Keratinocyte (primary cell): Measurements from ENCODE around the gene PFDN2. TPM values are rescaled to one million over a fixed set of nuclear protein-coding genes. Genes with fewer than 3 reads are reported as not detected.

Source experiments
- DNase-seq: peaks from one replicate; pipeline ENCODE4 v3.0.0-alpha.2; 2011; ENCODE audit warnings: low read depth, missing footprints, low spot score
- FAIRE-seq: peaks from 2 replicates; lab custom pipeline; 2011; peaks lifted over from hg19 to GRCh38; lab: Jason Lieb, UNC
- H2AFZ ChIP-seq: 2 replicates; pipeline ENCODE4 v1.6.0; 2012; ENCODE audit warnings: low read length, control low read depth, inconsistent platforms; ENCODE audit not compliant: control insufficient read depth
- H3K27ac ChIP-seq: 2 replicates; pipeline ENCODE4 v1.5.1; 2011; ENCODE audit warnings: low read length; ENCODE audit not compliant: control insufficient read depth, insufficient read depth
- H3K27me3 ChIP-seq: 3 replicates; pipeline ENCODE4 v1.6.0; 2011; ENCODE audit warnings: low read length; ENCODE audit not compliant: control insufficient read depth, insufficient read depth; ENCODE audit errors: extremely low read depth
- H3K36me3 ChIP-seq, 2 experiments: 2 replicates in 1 of 2; 3 replicates in 1 of 2; pipeline ENCODE4 v1.5.1; 2011; ENCODE audit warnings: low read length in 2 of 2, mild to moderate bottlenecking in 1 of 2; ENCODE audit not compliant: control insufficient read depth in 2 of 2, insufficient read depth in 2 of 2; ENCODE audit errors: extremely low read depth in 1 of 2
- H3K4me1 ChIP-seq: 3 replicates; pipeline ENCODE4 v1.5.1; 2011; ENCODE audit warnings: low read length; ENCODE audit not compliant: control insufficient read depth, insufficient read depth; ENCODE audit errors: extremely low read depth
- H3K4me2 ChIP-seq: 3 replicates; pipeline ENCODE4 v1.6.0; 2011; ENCODE audit warnings: low read depth, low read length; ENCODE audit not compliant: control insufficient read depth, insufficient read depth; ENCODE audit errors: extremely low read depth
- H3K4me3 ChIP-seq, 3 experiments: fragments of 200-600 bp in 1 of 3; sonication (generic) in 1 of 3; 2 replicates in 2 of 3; 3 replicates in 1 of 3; pipeline ENCODE4 v1.5.1; 2011 to 2016; ENCODE audit warnings: low read length in 3 of 3, mild to moderate bottlenecking in 3 of 3, control low read depth in 2 of 3, inconsistent platforms in 1 of 3, low read depth in 1 of 3, mixed read lengths in 1 of 3, mixed run types in 1 of 3, moderate library complexity in 1 of 3; ENCODE audit not compliant: control insufficient read depth in 2 of 3, insufficient read depth in 2 of 3; ENCODE audit errors: extremely low read depth in 1 of 3
- H3K79me2 ChIP-seq: 2 replicates; pipeline ENCODE4 v1.6.0; 2012; ENCODE audit warnings: low read length; ENCODE audit not compliant: control insufficient read depth, insufficient read depth
- H3K9ac ChIP-seq: 3 replicates; pipeline ENCODE4 v1.6.0; 2011; ENCODE audit warnings: low read length; ENCODE audit not compliant: control insufficient read depth, insufficient read depth; ENCODE audit errors: extremely low read depth
- H3K9me1 ChIP-seq: 3 replicates; pipeline ENCODE4 v1.6.0; 2011; ENCODE audit warnings: low read length; ENCODE audit not compliant: control insufficient read depth, insufficient read depth; ENCODE audit errors: extremely low read depth
- H3K9me3 ChIP-seq: 2 replicates; pipeline ENCODE4 v1.5.1; 2012; ENCODE audit warnings: low read depth, low read length; ENCODE audit not compliant: control insufficient read depth
- H4K20me1 ChIP-seq: 3 replicates; pipeline ENCODE4 v1.6.0; 2011; ENCODE audit warnings: low read length; ENCODE audit not compliant: control insufficient read depth, insufficient read depth; ENCODE audit errors: extremely low read depth
- CTCF ChIP-seq, 3 experiments: IDR thresholded peaks in 1 of 3; conservative IDR thresholded peaks in 1 of 3; optimal IDR thresholded peaks in 1 of 3; 2 replicates in 2 of 3; 3 replicates in 1 of 3; pipeline versions ENCODE3 to v1.5.1; 2011; ENCODE audit warnings: low read length in 3 of 3, mild to moderate bottlenecking in 3 of 3, moderate library complexity in 2 of 3, control low read depth in 1 of 3, inconsistent platforms in 1 of 3; ENCODE audit not compliant: insufficient read depth in 2 of 3; ENCODE audit errors: extremely low read depth in 1 of 3
- EZH2 ChIP-seq: IDR thresholded peaks from one replicate; pipeline ENCODE4 v1.6.1; 2012; ENCODE audit warnings: inconsistent platforms, mild to moderate bottlenecking, low read length, moderate library complexity
- dilution Hi-C: fragments of 300-500 bp; cut with MboI; formaldehyde crosslinking; loops from one replicate; pipeline ENCODE4 v1.7.0; 2020; ENCODE audit warnings: low sequenced_read_pairs; ENCODE audit not compliant: extremely low pct_ligation_motif_present
- polyA plus RNA-seq, 5 experiments: library from polyadenylated mRNA; depleted of rRNA in 3 of 5; stranded (reverse) in 3 of 5; stranded (forward) in 1 of 5; unstranded in 1 of 5; fragments of >200 nt; gene quantifications; 1 replicate in 1 of 5; 2 replicates in 3 of 5; 3 replicates in 1 of 5; pipeline versions ENCODE4 v1.2.1 to v1.2.3, GENCODE V29; 2011 to 2012; ENCODE audit warnings: missing spikeins in 2 of 5, low read depth in 1 of 5, low replicate concordance in 1 of 5

PFDN2 gene
- polyA plus RNA-seq, 1 donor (not counting 4 experiments of a cell fraction or from before 2014, with no cell fraction given), result 184 TPM

GRCh38 chr1:161079436-161080110 is 38.3 kb downstream of the PFDN2 start:
- Histone ChIP-seq H3K27ac (no peak overlapping the region), H4K20me1 (no peaks in the 10 kb centered on the region), H3K9ac (no peak overlapping the region), H3K4me3 (no peak overlapping the region), H3K9me3 (no peaks in the 10 kb centered on the region), H3K9me1 (no peaks in the 10 kb centered on the region), H3K4me2 (no peak overlapping the region), H3K79me2 (no peaks in the 10 kb centered on the region), H3K27me3 (no peaks in the 10 kb centered on the region), H2AFZ (no peak overlapping the region), H3K4me1 (peaks cover 45% of the 10 kb centered on the region), H3K36me3 (no peaks in the 10 kb centered on the region)
- DNase-seq, result no peak
- FAIRE-seq, result no peak
- dilution Hi-C loops, result no loop called here
- no peak for TF ChIP-seq CTCF (optimal IDR thresholded peaks at IDR 0.05 in 1 of 3, IDR thresholded peaks at IDR 0.05 in 1 of 3, conservative IDR thresholded peaks at IDR 0.05 in 1 of 3; ENCODE audit: extremely low read depth in 1 of 3, insufficient read depth in 2 of 3, low read length in 3 of 3)
- TF ChIP-seq EZH2, result no peak

GRCh38 chr1:161077426-161077825 is 40.4 kb downstream of the PFDN2 start:
- H3K4me1 ChIP-seq, result peaks cover 38% of the 10 kb centered on the region
- H2AFZ ChIP-seq, result no peak overlapping the region
- no peak for TF ChIP-seq CTCF (optimal IDR thresholded peaks at IDR 0.05 in 1 of 3, IDR thresholded peaks at IDR 0.05 in 1 of 3, conservative IDR thresholded peaks at IDR 0.05 in 1 of 3; ENCODE audit: extremely low read depth in 1 of 3, insufficient read depth in 2 of 3, low read length in 3 of 3)

More at GRCh38 chr1:161077426-161077825, 40.4 kb downstream of the PFDN2 start:
- FAIRE-seq (no peak), DNase-seq (no peak)
- no peak overlapping the region for H3K27ac ChIP-seq
- dilution Hi-C loops, result no loop called here
- no peaks in the 10 kb centered on the region for H3K27me3 ChIP-seq
- H3K4me3 ChIP-seq, result no peak overlapping the region
- H3K9me1 ChIP-seq, result peaks cover 2% of the 10 kb centered on the region
- H3K9ac ChIP-seq, result no peak overlapping the region
- H3K9me3 ChIP-seq, result no peaks in the 10 kb centered on the region
- H4K20me1 ChIP-seq, result no peaks in the 10 kb centered on the region
- no peaks in the 10 kb centered on the region for H3K36me3 ChIP-seq
- H3K4me2 ChIP-seq, result no peak overlapping the region
- H3K79me2 ChIP-seq, result no peaks in the 10 kb centered on the region
